Measurements from ENCODE around the gene SNRNP48.
A peak's percentile ranks its signal among the peaks of the same experiment; 100 is the strongest.

Gene SNRNP48

DNA sequence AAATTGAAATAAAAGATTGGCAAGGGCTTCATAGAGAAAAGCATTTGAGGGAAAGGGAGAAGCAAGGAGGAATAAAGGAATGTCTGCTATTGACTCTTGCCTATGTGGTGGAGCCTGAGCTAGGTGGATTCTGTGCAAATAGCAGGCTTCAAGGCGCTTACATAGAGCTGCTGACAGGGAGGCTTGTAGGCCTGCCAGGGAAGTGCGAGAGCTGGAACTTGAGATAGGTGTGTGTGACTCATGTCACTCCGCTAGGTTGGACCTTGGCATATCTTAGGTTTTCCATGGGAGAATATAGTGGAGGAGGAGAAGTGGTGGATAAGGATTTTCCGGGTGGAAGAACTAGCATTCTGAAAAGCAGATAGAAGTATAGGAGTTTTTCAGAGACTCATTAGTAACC lies 14.0 kb downstream of the SNRNP48 start:
- no peak for DNase-seq

DNA sequence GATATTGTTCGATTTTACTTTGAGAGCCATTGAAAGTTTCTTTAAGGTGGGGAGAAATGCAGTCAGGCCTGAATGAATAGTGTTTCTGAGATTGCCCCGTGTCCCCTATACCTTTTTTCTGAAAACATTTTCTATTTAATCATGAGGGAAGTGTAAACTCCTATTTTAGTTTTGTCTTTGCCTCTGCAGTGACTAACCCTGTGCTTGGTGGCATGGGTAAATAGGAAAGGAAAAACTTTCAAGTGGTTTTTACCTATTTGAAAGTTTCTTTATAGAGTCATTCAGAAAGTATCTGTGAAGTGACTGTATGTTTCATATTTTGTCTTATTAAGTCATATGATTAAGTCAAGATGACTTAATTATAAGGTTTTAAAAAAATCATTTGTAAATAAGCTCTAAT lies 14.5 kb downstream of the SNRNP48 start:
- no peak for DNase-seq

DNA sequence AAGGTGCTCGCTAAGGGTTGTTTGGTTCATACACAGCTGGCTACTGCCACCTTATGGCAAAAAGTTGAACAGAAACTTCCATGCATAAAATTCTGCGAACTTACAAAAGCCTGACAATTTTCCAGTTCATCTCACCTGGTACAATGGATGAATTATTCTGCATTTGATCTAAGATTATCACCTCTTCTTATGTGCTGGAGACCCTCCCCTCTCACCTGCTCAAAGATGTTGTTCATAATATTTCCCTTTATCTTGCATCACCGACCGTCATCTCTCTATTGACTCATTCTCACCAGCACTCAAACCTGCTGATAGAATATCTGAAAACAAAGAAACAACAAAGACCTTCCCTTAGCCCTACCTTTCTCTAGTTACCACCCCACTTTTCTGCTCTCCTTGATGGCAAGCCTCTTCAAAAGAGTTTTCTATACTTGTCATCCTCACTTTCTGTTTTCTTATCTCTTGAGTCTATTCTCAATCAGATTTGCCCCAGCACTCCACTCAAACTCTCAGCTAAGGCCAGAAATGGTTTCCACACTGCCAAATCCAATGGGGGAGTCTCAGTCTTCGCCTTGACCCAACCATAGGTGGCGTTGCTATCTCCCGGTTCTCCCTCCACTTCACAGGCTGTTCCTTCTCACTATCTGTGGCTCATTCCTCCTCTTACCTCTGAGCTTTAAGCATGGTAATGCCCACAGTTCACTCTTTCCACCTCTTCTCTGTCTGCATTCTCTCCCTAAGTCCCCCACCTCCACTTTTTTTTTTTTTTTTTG lies 25.8 kb downstream of the SNRNP48 start:
- DNase-seq: peak; percentile 60

DNA sequence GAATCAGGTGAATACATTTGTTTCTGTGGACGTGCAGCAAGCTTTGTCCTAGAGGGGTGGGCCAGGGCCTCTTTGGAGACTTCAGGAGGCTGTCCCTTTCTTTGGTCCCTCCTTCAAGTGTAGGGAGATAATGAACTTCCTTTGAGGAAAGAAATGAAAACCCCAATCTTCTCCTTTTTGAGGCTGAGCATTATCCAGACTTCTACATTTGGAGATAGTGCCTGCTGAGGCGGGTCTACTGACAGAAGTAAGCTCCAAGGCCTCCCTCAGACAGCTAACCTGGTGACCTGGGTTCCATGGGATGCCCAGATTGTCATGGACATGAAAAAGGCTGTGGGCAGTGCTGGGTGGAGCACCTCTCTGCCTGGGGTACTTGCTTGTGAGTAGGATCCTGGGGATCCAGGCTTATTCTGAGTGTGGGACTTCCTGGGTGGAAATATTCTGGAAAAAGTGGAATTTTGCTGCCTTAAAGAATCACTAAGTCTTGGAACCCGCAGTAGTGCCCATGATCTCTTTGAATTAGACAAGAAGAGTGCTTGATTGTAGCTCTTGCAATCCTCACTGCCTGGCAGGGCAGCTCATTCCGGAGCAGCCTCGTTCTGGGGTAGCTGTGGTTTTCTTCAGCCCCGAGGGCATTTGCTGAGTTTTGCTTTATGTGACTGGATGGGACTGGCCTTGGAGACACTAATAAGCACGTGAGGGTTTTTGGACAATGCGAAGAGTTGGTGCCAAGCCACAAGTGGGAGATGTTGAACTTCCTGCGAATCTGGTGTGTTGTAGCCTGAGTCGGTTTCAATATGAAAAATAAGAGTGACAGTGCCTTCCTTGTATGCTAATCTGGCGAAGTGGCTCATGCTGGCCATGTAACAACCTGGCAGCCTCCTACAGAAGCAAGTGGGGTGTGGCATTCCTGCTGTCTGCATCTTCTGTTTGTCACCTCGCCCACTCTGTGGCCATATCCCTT lies 28.1 kb downstream of the SNRNP48 start:
- DNase-seq: no peak

DNA sequence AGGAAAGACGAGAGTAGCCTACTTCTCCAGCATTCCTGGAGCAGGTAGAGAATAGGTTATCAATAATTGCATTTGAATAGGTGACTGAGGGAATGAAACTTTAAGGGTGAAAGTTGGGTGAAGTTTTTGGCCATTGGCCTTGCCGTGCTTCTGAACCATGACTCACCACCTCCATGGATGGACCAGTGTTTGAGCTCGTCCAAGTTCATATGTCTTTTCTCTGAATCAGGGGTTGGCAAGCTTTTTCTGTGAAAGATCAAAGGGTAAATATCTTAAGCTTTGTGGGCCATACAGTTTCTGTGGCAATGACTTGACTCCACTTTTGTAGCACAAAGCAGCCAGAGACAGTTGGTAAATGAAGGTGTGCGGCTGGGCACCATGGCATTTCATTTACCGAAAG lies 31.8 kb downstream of the SNRNP48 start:
- DNase-seq: no peak

DNA sequence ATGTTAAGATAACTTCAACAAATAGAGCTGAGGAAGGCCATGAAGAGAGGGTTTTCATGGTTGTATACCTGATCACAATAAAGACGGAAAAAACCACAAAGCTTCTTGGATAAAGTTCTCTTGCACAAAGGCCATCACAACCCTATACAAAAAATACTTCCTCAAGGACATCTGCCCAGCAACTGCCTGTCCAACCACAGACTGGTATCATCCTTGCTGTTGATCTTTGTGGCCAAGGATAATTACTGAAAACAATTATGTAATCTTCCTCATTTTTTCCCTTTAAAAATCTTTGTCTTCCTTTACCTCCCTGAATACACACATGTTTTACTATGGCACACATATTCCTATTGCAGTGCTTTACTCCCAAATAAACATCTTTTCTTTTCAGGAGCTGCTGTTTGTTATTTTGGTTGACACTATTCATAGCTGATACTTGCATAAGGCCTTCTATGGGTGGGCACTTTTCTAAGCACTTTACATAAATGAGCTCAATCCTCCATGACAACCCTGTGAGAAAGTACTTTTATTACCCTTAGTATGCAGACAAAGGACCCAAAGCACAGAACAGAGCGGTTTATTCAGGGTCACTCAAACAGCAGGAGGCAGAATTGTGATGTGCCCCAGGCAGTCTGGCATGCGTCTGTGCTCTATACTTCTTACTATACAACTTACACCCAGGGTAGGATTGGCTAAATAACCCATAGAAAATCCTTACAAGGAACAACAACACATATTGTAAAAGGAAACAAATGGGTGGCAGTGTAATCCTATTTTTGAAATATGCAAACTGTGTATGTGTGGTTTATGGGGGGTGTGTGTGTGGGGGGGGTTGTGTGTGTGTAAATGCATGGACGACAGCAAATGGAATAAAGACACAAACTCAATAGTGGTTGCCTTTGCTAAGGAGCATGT lies 35.1 kb downstream of the SNRNP48 start:
- no peak for DNase-seq

DNA sequence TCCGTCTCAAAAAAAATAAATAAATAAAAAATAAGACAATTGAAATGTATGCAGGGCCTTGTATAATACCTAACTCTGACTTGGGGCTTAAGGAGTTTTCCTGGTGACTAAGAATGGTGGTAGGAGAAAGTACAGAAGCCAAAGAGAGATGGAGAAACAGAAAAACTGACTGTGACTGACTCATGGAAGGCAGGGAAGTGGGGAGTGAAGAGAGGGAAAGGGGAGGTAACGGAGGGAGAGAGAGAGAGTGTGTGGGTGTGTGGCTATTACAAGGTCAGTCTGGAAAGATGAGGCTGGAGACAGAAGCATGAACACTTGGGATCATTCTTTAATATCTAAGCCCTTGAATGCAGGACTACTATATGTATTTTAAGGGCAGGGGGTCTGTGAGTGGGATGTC lies 38.5 kb downstream of the SNRNP48 start:
- no peak for DNase-seq

DNA sequence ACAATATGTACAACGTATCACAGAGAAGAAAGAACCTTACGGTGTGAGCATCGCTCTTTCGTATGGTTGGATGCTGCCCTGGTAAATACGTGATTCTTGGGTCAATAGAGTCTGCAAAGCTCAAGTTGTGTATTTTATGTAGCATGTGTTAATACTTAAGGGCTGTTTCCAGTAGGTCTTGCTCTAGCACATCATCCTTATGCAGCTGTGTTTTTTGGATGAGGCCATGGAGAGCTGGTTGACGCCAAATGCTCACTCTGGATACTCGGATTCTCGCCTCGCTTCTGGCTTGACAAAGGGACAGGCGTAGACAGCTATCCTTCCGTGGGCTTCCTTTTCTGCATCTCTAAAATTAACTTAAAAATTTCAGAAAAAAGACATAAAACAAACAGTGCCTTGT lies 38.9 kb downstream of the SNRNP48 start:
- DNase-seq: no peak

DNA sequence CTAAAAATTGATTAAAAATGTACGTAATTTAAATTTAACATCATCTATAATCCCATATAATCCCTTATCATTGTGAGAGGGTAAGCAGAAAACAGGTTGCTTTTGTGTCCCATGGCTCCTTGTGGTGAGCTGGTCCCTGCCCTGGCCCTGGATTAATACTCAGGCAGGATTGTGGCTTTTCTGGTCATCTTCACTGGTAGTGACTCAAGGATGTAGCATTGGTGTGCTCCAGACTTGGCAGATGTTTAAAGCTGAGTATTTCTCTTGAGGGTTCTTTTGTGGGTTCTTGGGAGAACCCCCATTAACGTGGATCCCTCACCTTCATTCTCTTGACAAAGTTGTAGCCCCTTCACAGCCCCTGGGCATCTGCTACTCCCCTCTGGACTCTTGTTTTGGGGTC lies 39.3 kb downstream of the SNRNP48 start:
- no peak for DNase-seq

DNA sequence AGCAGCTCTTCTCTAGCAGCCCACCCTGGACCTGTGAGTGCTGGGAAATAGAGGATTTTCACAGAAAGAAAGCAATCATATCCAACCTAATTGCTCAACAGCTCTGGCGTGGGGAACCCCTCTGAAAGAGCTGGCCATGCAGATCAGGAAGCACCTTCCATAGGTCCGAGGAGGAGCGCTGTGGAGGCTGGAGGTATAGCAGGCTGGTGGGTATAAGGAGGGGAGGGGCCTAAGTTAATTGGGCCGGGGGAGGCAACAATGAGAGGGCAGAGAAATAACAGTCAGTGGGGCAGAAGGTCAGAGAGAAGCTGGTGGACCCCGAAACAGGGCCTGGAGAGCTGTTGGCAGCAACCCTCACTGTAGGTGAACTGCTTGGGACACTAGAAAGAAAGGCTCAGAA lies 40.8 kb downstream of the SNRNP48 start:
- no peak for DNase-seq

DNA sequence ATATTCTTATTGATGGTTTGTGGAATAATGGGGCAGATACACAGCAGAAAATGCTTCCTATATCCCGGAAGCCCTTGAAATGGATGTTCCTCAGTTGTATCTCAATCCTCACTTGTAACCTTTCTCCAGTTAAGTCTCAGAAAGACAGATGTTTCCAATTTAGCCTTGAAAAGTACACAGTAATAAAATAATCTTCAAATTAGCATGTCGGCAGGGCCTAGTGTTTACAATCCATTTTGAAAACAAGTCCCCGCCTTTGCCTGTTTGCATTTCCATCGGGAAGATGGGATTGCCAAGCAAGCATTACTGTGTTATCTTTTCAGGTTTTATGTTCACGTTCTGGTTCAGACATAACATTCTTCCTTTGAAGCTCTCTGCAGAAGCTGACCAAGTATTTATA lies 41.5 kb downstream of the SNRNP48 start:
- DNase-seq: no peak

DNA sequence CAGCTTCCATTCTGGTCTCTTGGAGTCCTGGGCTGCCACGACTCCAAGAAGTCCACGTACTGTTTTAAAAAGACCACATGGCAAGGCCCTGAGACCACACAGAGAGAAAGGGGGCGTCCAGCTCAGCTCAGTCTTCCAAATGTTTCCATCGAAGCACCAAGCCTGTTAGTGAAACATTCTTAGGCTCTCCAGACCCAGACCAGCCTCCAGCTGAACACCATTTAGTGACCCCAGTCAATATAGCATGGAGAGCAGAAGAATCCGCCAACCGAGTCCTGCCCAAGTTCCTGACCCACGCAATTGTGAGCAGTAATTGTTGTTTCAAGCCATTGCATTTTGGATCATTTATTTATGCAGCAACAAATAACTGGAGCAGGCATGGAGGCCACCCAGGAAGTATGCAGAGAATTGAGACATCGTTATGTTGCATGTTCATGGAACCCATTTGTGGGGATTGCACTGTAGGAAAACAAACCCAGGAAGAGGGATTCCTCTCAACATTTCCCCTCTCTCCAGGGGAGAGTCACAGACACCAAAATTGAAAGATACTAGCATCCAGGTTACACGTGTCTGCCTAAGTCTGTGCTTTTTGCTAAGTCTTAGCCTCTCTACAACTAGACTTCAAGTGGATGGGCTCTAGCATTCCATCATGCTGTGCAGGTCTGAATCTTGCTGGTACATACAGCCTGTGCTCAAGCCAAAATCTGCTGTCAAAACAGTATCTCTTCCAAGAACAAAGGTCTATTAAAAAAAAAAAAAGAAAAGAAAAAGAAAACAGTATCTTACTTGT lies 42.7 kb downstream of the SNRNP48 start:
- DNase-seq: no peak

DNA sequence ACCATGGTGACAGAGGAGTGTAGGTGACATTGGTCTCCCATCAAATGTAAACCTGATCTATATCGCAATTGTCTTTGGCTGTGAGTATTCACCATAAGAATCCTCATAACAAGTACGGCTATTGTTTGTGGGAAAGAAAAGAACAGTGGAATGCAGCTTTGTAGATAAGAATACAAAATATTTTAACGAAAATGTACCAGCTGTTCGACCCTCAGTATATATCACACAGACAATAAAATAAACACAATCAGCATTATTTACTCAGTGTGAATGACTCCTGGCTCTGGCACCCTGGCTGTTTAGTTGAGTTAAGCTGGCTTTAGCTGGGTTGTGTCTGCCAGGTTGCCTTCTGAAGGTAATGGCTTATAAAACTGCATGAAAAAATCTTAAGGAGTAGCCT lies 43.4 kb downstream of the SNRNP48 start:
- no peak for DNase-seq

DNA sequence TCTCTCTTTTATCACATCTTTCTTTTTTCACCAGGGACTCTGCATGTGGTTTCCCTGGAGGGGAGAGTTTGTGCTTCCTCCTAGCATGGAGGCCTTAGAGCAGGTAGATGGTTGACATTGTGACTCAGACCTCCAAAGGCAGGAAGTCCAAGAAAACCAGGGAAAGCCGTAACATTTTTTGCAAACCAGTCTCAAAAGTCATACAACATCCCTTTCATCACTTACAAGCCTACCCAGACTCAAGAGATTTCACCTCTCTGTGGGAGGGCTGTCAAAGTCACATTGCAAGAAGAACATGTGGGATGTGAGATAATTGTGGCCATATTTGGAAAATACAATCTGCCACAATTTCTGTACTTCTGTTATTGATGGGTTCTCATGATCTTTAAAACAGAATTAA lies 46.2 kb downstream of the SNRNP48 start:
- DNase-seq: no peak

DNA sequence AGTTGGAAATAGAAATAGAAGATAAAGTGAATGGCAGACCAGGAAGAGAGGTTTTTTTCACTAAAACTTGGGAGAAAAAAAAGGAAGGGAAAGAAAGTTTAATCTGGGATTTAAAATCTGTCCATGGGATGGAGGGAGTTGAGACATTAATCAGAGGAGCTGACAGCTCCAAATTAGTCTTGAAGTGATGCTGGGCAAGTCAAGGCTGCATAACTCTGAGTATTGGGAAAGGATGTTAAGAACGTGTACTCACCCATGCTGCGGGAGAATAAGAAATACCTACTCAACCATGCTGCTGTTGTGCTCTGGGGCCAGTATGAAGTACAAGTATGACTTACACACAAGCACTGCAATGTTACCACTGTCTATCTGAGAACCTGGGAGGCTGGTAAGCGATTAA lies 47.5 kb downstream of the SNRNP48 start:
- no peak for DNase-seq

DNA sequence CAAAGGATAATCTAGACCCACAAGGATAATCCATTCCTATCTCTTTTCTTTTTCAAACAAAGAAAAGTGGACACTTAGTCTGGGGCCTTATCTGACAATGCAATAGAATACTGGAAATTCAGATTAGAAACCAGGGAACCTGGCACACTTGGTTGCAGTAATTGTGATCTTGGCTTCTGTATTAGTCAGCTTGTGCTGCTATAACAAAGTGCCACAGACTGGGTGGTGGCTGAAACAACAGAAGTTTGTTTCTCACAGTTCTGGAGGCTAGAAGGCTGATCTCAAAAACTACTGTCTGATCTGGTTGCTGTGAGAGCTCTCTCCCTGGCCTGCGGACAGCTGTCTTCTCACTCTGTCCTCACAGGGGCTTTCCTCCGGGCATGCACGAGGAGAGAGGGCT lies 49.4 kb downstream of the SNRNP48 start:
- DNase-seq: no peak

DNA sequence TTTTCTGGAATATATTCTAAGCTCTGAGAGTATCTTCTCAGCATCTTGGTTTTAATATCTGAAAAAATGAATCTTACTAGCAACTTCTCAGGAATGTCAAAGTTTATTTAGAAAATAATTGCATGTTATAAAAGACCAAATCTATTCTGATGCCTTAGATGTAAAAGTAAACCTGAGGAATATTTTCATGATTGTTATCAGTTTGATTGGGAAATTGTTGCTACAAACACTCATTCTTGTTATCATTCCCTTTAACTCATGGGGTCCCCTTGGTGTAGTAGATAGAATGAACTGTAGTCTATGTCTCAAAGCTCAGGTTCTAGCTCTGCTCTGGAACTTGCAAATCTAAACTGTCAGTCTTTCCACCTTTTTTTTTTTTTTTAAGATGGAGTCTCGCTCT lies 50.0 kb downstream of the SNRNP48 start:
- no peak for DNase-seq

DNA sequence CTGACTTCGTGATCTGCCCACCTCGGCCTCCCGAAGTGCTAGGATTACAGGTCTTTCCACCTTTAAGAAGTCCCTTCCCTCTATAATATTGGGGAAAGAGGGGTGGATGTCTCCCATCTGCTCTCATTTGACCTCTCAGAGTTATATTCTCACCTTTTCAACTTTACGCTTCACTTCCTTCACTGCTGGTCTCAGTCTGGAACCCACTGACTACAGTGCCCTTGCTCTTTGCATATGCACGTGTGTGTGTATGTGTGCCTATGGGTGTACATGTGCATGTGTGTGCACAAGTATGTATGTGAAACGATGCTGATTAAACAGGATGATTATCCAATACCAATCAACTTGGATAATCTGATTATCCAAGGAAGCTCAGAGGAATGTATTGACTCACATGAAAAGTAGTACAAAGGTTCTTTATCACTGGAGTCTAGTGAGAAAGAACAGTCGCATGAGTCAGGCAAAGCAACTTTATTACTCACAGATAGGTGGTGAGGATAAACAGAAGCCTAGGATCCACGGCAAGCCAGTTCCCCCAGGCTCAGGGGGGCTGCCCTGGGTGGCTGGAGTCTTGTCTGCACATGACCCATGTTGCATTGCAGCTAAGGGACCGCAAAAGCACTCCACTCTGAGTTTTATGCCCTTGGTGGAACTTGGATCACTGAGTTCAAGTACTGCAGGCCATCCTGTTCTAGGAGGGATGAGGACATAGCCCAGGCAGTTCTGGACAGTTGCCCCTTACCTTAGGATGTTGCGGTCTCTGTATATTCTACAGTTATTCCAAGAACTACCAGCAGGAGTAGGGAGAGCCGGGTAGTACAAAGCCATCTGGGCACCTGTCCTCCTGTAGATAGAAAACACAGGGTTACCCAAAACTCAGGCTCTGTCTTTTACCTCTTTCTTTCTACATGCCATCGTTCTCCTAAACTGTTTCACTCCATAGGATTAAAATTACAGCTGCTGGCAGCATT lies 50.9 kb downstream of the SNRNP48 start:
- no peak for DNase-seq

DNA sequence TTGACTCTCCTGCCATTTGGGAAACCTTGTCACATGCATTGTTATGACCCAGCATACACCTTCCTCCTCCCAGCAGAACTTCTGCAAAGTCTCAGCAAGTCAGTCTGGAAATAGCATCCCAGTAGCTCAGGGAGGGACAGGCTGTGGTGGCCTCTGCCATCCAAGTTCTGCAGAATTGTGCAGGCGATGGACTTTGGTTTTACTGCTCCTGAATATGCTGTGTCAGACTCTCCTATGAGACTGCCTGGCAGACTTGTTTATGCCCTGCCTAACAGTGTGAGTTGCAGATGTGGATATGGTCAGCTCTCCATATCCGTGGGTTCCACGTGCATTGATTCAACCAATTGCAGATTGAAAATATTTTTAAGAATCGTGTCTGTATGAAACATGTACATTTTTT lies 52.8 kb downstream of the SNRNP48 start:
- DNase-seq: no peak

DNA sequence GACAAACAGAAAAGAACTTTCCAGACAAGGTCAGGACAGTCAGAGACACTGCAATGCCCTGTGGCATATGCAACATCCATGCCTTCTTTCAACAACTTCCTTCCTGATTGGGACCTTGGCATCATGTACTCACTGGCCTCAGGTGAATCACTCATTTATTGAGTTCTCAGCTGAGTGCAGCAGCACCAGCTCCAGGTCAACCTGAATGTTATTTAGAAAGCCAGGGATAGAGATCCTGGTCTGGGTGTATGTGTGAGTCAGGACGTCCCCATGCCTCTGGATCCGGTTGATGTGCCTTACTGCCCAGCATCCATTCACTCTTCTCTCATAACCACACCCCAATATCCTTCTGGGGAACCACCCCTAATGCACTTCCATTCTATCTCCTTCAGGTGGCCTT lies 54.4 kb downstream of the SNRNP48 start:
- no peak for DNase-seq

DNA sequence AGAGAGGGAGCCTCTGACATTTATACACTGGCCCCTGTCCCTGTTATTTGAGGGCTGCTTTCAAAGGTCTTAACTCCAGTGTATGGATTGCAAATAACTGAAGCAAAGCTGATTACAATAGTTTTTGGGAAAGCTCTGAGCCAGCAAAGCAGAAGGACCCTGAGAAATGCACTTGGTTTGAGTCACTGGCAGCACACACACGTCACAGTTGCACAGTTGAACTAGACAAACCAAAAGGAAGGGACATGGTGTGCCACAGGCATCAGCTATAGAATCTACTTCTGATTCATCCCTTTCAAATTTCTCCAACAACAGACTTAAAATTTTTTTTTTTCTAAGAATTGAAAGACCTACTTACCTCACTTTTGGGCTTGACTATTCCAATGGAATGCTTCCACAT lies 56.4 kb downstream of the SNRNP48 start:
- no peak for DNase-seq

Measured in CD4-positive, alpha-beta T cell treated with Interleukin-10 for 1 hour (primary cell).